Astrocyte (in vitro differentiated cells and primary cell): ENCODE measurements around the gene ANKRD33B.

Experiments
- CTCF ChIP-seq: IDR thresholded peaks from 2 replicates; pipeline ENCODE4 v1.5.1; 2011; ENCODE audit warnings: low read depth, mild to moderate bottlenecking, inconsistent platforms, low read length, moderate library complexity; ENCODE audit not compliant: insufficient read depth
- EZH2 ChIP-seq: IDR thresholded peaks from 2 replicates; pipeline ENCODE4 v1.6.1; 2012; ENCODE audit warnings: mild to moderate bottlenecking, low read length, inconsistent platforms; ENCODE audit not compliant: insufficient read depth

DNA sequence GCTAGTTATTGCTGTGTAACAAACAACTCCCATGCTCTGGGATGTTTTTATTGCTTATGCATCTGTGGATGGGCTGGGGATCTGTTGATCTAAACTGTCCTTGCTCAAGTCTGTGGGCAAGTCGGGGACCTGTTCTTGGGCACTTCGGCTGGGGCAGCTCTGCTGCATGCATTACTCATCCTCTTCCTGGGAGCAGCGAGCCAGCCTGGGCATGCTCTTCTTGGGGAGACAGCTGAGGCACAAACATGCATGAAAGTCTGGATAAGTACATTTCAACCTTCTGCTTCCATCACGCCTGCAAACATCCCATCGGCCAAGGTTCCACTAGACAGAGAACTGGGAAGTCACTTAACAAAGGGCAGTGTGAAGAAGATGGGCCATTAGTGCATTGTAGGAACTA lies 66.3 kb downstream of the ANKRD33B start:
- TF ChIP-seq EZH2 (no peak), CTCF (no peak)
